HG02870 (cell line): ENCODE measurements around the gene GNAO1.

Source experiments
- ATAC-seq: cut with Tn5 transposase; IDR thresholded peaks from one replicate; pipeline ENCODE4 v1.9.1; 2021; ENCODE audit warnings: mild to moderate bottlenecking, moderate library complexity; ENCODE audit not compliant: unreplicated experiment

Gene GNAO1

GRCh38 chr16:56344518-56345405 is 153.5 kb downstream of the GNAO1 start:
- no peak for ATAC-seq

DNA sequence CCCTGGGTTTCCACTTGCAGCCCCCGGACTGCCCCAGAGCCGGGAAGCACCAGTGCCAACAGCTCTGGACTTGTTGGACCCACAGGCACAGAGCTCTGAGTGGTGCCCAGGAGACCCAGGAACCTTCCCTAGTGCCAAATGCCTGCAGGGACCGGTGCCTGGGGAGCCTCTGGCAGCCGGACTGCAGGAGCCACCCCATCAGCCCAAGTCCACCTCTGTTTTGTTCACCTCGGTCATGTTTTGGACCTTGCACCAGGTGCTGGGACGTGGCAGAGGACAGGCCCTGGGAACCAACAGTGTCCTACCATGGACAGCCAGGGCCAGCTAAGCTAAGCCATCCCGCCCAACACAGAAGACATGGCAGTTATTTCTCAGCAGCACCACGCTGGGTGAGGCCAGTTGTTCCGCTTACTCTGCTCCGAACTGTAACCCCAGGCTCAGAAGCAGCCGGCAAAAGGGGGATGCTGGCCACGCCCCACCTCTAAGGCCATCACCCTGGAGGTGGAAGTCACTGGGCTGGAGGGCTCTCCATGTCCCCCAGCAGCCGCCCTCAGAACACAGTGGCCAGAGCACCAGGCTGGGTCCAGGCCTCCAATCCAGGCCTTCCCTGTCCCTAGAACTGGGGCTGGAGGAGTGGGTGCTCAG is 154.2 kb downstream of the GNAO1 start:
- no peak for ATAC-seq

DNA sequence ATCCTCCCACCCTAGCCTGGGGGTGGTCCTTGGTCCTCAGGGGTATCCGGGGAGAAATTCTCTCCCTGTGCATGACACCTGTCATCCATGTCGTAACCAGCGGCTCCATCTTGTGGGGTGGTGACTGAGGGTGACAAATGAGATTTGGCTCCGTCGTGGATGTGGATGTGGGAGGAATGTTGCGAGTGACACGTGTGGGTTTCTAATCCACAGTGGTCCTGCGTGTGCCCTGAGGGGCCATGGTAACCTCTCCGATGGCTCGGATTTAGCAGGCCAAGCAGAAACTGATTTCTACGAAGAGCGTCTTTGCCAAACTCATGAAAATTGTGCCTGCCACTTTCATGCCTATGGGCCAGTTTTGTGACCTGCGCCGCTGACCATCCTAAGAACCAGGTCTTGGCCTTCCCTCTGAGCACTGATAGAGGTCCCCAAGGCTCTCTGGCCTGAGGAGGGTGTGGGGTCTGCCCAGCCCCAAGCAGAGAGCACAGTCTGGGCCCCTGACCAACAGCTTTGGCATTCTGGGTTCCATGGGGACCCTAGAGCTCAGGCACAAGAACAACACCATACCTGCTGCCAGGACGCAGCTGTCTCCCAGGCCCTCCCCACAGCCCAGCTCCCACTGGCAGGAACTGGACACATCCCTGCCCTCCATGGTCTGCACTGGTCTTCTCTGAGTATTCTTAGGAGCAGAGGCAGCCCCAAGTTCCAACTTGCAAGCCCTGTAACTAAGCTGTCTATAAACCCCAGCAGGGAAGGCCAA is 155.0 kb downstream of the GNAO1 start:
- ATAC-seq = no peak

DNA sequence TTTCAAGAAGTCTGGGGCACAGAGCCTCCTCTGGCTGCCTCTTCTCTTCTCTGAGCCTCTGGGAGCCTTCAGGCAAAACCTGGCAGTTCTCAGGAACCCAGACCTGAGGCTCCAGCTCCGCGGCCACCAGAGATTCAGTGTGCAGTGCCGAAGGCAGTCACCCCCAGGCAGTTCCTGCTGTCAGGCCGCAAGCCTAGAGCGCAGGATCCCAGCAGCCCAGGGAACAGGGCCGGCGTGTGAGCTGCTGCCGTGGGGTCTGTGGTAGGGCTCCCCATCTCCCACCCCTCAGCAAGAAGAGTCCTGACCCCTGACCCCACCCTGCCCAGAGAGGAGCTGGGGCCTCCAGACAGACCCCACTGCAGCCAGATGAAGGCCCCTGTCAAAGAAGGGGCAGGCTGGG is 155.9 kb downstream of the GNAO1 start:
- ATAC-seq = no peak

DNA sequence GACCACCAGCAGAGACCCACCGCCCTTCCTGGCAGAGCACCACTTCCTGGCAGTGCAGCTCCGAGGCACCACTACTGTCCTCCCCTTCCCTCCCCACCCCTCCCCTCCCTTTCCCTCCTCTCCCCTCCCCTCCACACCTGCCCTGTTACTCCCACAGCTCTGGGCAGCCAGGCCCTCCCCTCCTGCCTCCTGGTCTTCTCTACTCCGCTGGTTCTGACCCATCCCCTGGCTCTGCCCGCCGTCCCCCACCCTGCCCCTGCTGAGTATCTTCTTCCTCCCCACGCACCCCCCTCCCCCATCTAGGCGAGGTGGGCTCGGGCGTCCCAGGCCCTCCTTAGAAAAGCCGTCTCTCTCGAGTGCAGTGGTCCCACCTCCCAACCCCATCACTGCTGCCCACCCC is 156.4 kb downstream of the GNAO1 start:
- ATAC-seq = no peak

DNA sequence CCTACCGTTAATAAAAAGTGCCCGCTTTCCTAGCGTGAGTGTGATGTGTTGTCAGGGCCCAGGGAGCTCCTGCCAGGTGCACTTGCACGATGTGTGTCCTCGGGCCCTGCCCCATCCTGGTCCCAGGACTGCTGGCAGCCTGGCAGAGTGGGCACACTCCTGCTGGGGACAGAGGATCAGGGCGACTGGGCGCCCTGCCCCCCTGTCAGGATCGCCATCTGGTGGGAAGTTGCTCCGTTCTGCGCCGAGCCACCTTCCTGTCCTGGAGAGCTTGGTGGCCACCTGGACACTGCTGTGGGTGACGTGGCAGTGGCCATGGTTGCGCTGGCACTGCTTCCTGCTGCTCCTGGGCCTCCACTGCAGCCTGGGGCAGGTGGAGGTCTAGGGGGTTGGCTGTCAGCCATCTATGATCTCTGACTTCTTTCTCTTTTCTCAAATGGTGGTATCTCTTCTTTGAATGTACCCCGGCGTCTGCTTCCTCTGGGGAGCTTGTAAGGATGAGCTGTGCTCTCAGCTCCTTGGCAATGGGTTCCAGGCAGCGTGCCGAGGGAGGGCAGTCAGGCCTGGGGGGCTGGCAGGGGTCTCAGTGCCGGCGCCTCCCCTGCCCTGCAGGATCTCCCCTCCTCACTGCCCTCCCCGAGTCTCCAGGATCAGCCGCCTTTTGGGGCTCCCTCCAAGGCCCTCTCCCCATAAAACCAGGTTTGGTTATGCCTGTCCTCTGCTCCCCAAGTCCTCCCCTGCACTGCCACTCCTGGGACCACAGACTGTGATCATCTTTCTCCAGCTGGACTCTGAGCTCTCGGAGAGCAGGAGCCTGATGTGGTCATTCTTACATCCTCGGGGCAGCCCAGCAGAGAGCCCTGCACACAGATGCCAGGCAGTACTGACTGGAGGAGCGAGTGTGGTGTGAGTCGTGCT is 157.1 kb downstream of the GNAO1 start:
- no peak for ATAC-seq

- no peak for ATAC-seq
These were observed 157.8 kb downstream of the GNAO1 start for GRCh38 chr16:56349086-56349415.

DNA sequence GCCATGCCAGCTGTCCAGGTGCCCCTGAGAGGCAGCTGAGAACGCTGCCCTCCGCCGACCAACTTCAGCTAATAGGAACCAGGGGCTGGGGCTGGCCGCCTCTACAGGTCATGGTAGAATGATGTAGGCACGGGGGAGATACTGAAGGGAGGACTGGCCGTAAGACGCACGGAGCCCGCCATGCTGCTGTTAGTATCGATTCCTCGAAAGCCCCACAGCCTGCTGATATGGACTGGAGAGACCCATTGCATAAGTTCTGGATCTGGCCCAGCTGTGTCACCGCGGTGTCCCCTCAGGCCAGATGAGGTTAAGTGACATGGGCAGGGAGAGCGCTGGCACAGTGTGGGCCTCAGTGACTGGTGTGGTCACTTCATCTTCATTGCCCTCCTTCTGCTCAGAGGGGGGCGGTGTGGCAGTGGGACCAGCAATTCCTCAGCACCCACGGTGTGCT is 158.4 kb downstream of the GNAO1 start:
- ATAC-seq = no peak

GRCh38 chr16:56350491-56351405 is 159.5 kb downstream of the GNAO1 start:
- ATAC-seq = no peak

DNA sequence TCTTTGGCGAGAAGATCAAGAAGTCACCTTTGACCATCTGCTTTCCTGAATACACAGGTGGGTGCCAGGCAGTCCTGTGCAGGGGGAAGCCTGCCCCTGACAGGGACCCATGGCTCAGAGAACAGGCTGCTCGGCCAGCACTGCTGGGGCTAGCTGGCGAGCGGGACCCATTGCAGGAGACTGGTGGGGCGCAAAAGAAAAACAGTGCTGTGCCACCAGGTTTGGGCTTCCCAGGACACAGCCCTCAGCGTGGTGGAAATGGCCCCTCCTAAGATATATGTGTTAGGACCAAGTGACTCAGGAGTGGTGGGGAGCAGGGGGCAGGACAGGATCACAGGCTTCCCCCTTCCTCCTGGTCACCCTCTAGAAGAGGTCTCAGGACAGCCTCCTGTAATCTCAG is 160.2 kb downstream of the GNAO1 start:
- no peak for ATAC-seq

GRCh38 chr16:56352351-56353053 is 161.2 kb downstream of the GNAO1 start:
- no peak for ATAC-seq

GRCh38 chr16:56353054-56353921 is 162.0 kb downstream of the GNAO1 start:
- ATAC-seq = no peak

DNA sequence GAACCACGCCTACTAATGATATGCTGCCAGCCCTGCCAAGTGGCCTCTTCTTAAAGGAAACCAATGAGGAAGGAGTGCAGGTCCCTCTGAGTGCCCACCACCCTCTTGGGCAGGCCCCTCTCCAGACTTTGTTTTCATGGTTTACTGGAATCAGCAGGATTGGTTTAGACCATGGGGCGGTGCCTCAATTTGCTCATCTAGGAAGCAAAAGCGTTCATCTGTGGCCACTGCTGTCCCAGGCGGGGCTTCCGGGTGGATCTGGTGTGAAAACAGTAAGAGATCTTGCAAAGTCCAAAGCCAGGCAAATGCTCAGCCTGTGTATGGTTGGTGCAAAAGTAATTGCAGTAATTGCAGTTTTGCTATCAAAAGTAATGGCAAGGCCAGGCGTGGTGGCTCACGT is 162.7 kb downstream of the GNAO1 start:
- ATAC-seq = no peak

- no peak for ATAC-seq
These were observed 163.5 kb downstream of the GNAO1 start for GRCh38 chr16:56354746-56355145.

- ATAC-seq = no peak
These were observed 163.9 kb downstream of the GNAO1 start for GRCh38 chr16:56355221-56355620.

DNA sequence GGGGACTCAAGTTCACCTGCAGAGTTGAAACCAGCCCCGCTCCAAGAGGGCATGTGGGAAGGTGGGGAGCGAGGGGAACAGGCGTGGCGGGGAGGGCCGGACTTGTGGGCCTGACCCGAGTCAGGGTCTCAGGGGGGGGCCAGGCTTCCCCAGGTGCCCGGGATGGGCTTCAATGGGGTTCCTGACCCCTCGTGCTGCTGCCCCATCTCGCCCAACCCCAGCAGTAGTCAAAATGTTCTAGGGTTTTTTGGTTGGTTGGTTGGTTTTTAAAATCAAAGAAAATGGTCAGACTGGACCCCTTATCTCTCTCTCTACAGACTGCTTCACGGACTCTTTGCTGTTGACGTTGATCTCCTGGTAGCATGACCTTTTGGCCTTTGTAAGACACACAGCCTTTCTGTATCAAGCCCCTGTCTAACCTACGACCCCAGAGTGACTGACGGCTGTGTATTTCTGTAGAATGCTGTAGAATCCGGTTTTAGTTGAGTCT is 164.5 kb downstream of the GNAO1 start:
- ATAC-seq = no peak

DNA sequence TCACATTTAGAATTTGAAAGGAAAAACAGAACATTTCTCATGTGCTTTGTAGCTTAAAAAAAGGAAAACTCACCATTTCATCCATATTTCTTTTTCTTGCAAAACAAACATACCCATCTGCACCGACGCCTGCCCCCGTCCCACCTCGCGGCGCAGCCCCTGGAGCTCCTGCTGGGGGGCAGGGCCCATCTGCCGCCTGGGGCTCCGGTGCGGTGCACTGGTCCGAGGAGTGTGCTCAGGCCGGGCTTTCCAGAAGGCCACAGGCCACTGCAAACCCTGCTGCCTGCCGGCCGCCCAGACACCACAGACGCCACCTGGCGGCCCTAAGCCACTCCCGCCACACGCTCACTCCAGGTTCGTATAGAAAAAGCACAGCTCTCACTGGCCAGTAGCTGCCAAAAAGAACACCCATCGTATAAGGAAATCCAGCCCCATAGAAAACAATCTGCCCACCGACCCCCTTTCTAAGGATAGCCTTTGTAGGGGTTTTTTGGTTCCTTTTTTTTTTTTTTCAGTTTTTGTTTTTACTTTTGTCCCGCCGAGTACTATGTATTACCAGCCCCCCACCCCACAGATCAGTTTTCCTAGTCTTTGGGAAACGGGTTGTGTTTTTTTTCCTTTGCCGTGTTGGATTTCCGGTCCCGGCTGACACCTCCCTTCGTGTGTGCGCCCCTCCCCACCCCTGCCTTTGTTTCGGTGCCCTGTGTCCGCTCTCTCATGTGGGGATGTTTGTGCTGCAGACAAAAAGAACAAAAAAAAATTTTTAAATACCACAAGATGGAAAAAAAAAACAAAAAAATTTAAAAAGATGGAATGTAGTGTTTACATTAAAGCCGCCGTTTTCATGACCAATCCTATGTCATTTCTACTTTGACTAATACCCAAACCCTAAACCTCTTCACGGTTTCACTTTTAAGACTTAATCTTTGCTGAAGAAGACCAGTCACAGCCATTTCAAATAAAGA is 165.3 kb downstream of the GNAO1 start:
- ATAC-seq = peak; percentile 77
